Naive thymus-derived CD4-positive, alpha-beta T cell (primary cell): Measurements from ENCODE around the gene IQGAP2. TPM values are rescaled to one million over a fixed set of nuclear protein-coding genes. Genes with fewer than 3 reads are reported as not detected.

ENCODE experiments used
- ATAC-seq: fragments of 150-1000 bp; cut with Tn5 transposase; 2 replicates; pipeline ENCODE4 v1.10.0; 2021; ENCODE audit warnings: mild to moderate bottlenecking, moderate library complexity
- CTCF ChIA-PET: fragments of 350-600 bp; sonication (Branson Sonifier 250); formaldehyde crosslinking; loops from one replicate; lab custom pipeline; 2021; ENCODE audit warnings: antibody characterized with exemption; lab: Charles Lee
- POLR2A ChIA-PET: fragments of 350-600 bp; sonication (Branson Sonifier 250); formaldehyde crosslinking; loops from one replicate; lab custom pipeline; 2021; ENCODE audit warnings: antibody characterized with exemption, inconsistent platforms; lab: Charles Lee
- DNase-seq, 9 donors: peaks; one replicate each; pipeline versions ENCODE4 v3.0.0 to v3.0.0-alpha.2; 2020 to 2022; ENCODE audit warnings: mixed read lengths in 1 of 9
- H3K27ac ChIP-seq: one replicate; pipeline ENCODE4 v1.7.0; 2013; ENCODE audit warnings: mild to moderate bottlenecking, low read depth, low read length, moderate library complexity
- H3K27me3 ChIP-seq, 2 donors: one replicate each; pipeline ENCODE4 v1.7.0; 2013; ENCODE audit warnings: low read length in 2 of 2, mild to moderate bottlenecking in 2 of 2, moderate library complexity in 2 of 2; ENCODE audit not compliant: control insufficient read depth in 2 of 2, insufficient read depth in 2 of 2
- H3K36me3 ChIP-seq, 3 experiments: 1 replicate in 2 of 3; 2 replicates in 1 of 3; pipeline ENCODE4 v1.7.0; 2013; ENCODE audit warnings: low read length in 3 of 3, mild to moderate bottlenecking in 3 of 3, moderate library complexity in 1 of 3; ENCODE audit not compliant: insufficient read depth in 3 of 3, control insufficient read depth in 2 of 3
- H3K4me1 ChIP-seq, 2 donors: one replicate each; pipeline ENCODE4 v1.7.0; 2013; ENCODE audit warnings: low read length in 2 of 2, mild to moderate bottlenecking in 2 of 2, moderate library complexity in 1 of 2; ENCODE audit not compliant: control insufficient read depth in 2 of 2, insufficient read depth in 2 of 2
- H3K4me3 ChIP-seq: 2 replicates; pipeline ENCODE4 v1.7.0; 2013; ENCODE audit warnings: mild to moderate bottlenecking, low read length
- H3K9me3 ChIP-seq, 3 experiments: 1 replicate in 2 of 3; 2 replicates in 1 of 3; pipeline ENCODE4 v1.7.0; 2013; ENCODE audit warnings: low read length in 3 of 3; ENCODE audit not compliant: control insufficient read depth in 2 of 3
- H3K27ac Mint-ChIP-seq, 9 donors: one replicate each; pipeline ENCODE4 v1.8.0; 2020 to 2022; ENCODE audit warnings: mixed read lengths in 9 of 9, mild to moderate bottlenecking in 8 of 9, moderate library complexity in 5 of 9, inconsistent platforms in 2 of 9
- H3K27me3 Mint-ChIP-seq, 5 donors: one replicate each; pipeline ENCODE4 v1.8.0; 2021 to 2022; ENCODE audit warnings: mixed read lengths in 5 of 5, mild to moderate bottlenecking in 1 of 5
- H3K36me3 Mint-ChIP-seq, 5 donors: one replicate each; pipeline ENCODE4 v1.8.0; 2020 to 2022; ENCODE audit warnings: mixed read lengths in 5 of 5, mild to moderate bottlenecking in 3 of 5, inconsistent platforms in 1 of 5
- H3K4me1 Mint-ChIP-seq, 7 donors: one replicate each; pipeline ENCODE4 v1.8.0; 2020 to 2022; ENCODE audit warnings: mixed read lengths in 7 of 7, mild to moderate bottlenecking in 3 of 7, inconsistent platforms in 1 of 7
- H3K4me3 Mint-ChIP-seq, 10 donors: one replicate each; pipeline ENCODE4 v1.8.0; 2020 to 2022; ENCODE audit warnings: mild to moderate bottlenecking in 10 of 10, mixed read lengths in 10 of 10, moderate library complexity in 6 of 10, inconsistent platforms in 2 of 10
- H3K9me3 Mint-ChIP-seq, 11 donors: one replicate each; pipeline ENCODE4 v1.8.0; 2020 to 2022; ENCODE audit warnings: mixed read lengths in 11 of 11, mild to moderate bottlenecking in 4 of 11, inconsistent platforms in 1 of 11, moderate library complexity in 1 of 11
- intact Hi-C, 2 donors: fragments of 100-400 bp; cut with micrococcal nuclease; formaldehyde crosslinking; loops; one replicate each; pipeline ENCODE4 v1.15.1; 2023
- polyA plus RNA-seq, 2 donors: library from polyadenylated mRNA; unstranded; fragments of 300-500 nt; fragmentation: Illumina TruSeq; gene quantifications; one replicate each; pipeline ENCODE4 v1.2.3, GENCODE V29; 2021
- total RNA-seq, 6 experiments: library from RNA in 5 of 6; stranded (reverse) in 5 of 6; gene quantifications; 1 replicate in 5 of 6; 2 replicates in 1 of 6; pipeline ENCODE4 v1.2.3 and lab custom pipeline; 2021 to 2026

The IQGAP2 gene
- total and polyA plus RNA-seq, 7 experiments from 2014 or later = 19.0 to 114 (median 86.3) TPM

DNA sequence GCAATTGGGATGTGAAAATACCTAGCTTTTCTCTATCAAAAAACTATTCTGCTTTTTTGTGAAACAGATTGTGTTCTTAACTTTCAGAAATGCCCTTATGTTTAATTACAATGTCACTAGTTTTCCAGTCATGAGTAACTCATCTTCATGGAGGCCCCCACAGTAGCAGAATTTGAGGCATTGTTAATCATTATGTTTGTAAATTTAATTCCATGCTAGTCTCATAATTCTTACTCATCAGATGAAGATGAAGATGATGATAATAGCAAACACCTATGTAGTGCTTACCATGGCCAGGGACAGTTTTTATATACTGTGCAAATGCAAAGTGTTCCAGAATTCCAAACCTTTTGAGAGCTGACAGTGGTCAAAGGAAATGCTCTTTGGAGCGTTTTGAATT is 285.1 kb downstream of the IQGAP2 start:
- Mint-ChIP-seq H3K36me3 (peaks cover 21 to 79% (median 60%) of the 10 kb centered on the region in 5 donors), H3K4me1 (peaks cover 0 to 17% (median 0%) of the 10 kb centered on the region in 7 donors), H3K27ac (no peak overlapping the region), H3K9me3 (no peaks in the 10 kb centered on the region), H3K27me3 (no peaks in the 10 kb centered on the region), H3K4me3 (no peak overlapping the region)
- no peak overlapping the region for H3K4me3 ChIP-seq
- no peaks in the 10 kb centered on the region for H3K4me1 ChIP-seq
- ChIA-PET CTCF (no interaction called here), POLR2A (no interaction called here)
- ATAC-seq (no peak), DNase-seq (no peak)
- no peaks in the 10 kb centered on the region for H3K9me3 ChIP-seq
- no peak overlapping the region for H3K27ac ChIP-seq
- peaks cover 8 to 34% (median 13%) of the 10 kb centered on the region in 3 experiments for H3K36me3 ChIP-seq
- H3K27me3 ChIP-seq = no peaks in the 10 kb centered on the region
- intact Hi-C loops = no loop called here

GRCh38 chr5:76688836-76689235 is 285.8 kb downstream of the IQGAP2 start:
- H3K36me3 Mint-ChIP-seq = peaks cover 18 to 77% (median 55%) of the 10 kb centered on the region in 5 donors
- H3K27me3 ChIP-seq = no peaks in the 10 kb centered on the region
- peaks cover 0 to 17% (median 0%) of the 10 kb centered on the region in 7 donors for H3K4me1 Mint-ChIP-seq
- H3K9me3 Mint-ChIP-seq = no peaks in the 10 kb centered on the region
- no peaks in the 10 kb centered on the region for H3K4me1 ChIP-seq
- no peak overlapping the region for H3K4me3 Mint-ChIP-seq
- no peak for DNase-seq
- no peak overlapping the region for H3K27ac Mint-ChIP-seq
- peaks cover 8 to 34% (median 19%) of the 10 kb centered on the region in 3 experiments for H3K36me3 ChIP-seq
- no peaks in the 10 kb centered on the region for H3K9me3 ChIP-seq
- ChIA-PET POLR2A (no interaction called here), CTCF (no interaction called here)
- H3K27ac ChIP-seq = no peak overlapping the region
- H3K27me3 Mint-ChIP-seq = no peaks in the 10 kb centered on the region
- H3K4me3 ChIP-seq = no peak overlapping the region
- ATAC-seq = no peak
- intact Hi-C loops = no loop called here

DNA sequence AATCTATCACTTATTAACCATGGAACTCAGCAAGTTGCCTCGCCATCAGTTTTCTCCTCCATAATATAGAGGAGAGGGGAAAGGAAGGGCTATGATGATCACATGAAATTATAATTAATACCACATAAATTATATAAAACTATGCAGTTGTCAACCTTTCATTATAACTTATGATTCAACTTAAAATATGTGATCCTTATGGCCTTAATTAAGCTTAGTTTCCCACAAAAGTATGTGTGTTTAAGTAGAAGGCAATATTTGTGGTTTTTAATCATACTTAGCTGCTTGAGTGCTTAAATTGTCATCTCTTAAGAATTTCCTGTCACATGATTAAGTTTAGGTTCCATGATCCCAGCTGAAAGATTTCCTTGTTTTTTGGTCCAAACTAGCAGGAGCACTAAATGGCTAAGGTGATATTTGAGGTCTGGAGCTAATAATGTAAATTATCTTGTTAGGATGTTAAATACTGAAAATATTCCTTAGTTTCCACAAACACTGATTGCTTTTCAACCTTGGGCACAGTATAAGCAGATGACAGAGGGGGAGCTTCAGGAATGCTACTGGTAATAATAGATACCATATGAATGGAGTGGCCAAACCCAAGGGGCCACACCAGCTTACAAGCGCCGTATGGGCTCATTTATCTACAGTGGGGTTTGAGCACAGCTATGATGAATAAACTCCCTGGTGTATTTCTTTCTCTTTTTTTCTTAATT is 286.4 kb downstream of the IQGAP2 start:
- H3K4me3 Mint-ChIP-seq = no peak overlapping the region
- ChIA-PET CTCF (no interaction called here), POLR2A (no interaction called here)
- Histone ChIP-seq H3K27ac (no peak overlapping the region), H3K9me3 (no peaks in the 10 kb centered on the region), H3K4me1 (no peaks in the 10 kb centered on the region), H3K36me3 (peaks cover 9 to 34% (median 21%) of the 10 kb centered on the region in 3 experiments), H3K27me3 (no peaks in the 10 kb centered on the region), H3K4me3 (no peak overlapping the region)
- intact Hi-C loops = no loop called here
- ATAC-seq = no peak
- H3K27ac Mint-ChIP-seq = no peak overlapping the region
- DNase-seq = no peak
- no peaks in the 10 kb centered on the region for H3K9me3 Mint-ChIP-seq
- H3K4me1 Mint-ChIP-seq = peaks cover 0 to 17% (median 0%) of the 10 kb centered on the region in 7 donors
- peaks cover 18 to 72% (median 52%) of the 10 kb centered on the region in 5 donors for H3K36me3 Mint-ChIP-seq
- H3K27me3 Mint-ChIP-seq = no peaks in the 10 kb centered on the region

- intact Hi-C loops = no loop called here
- ChIA-PET POLR2A (no interaction called here), CTCF (no interaction called here)
- Mint-ChIP-seq H3K9me3 (no peaks in the 10 kb centered on the region), H3K4me3 (no peak overlapping the region), H3K4me1 (peaks cover 0 to 17% (median 0%) of the 10 kb centered on the region in 7 donors), H3K36me3 (peaks cover 20 to 73% (median 50%) of the 10 kb centered on the region in 5 donors), H3K27ac (peak overlapping the region in 1 of 9 donors; percentile 10), H3K27me3 (no peaks in the 10 kb centered on the region)
- Histone ChIP-seq H3K27ac (no peak overlapping the region), H3K9me3 (no peaks in the 10 kb centered on the region), H3K4me3 (no peak overlapping the region), H3K36me3 (peaks cover 16 to 34% (median 24%) of the 10 kb centered on the region in 3 experiments), H3K27me3 (no peaks in the 10 kb centered on the region), H3K4me1 (no peaks in the 10 kb centered on the region)
- no peak for DNase-seq
- no peak for ATAC-seq
Measured at GRCh38 chr5:76690037-76690679, 287.1 kb downstream of the IQGAP2 start.

GRCh38 chr5:76690704-76691466 is 287.8 kb downstream of the IQGAP2 start:
- Mint-ChIP-seq H3K27me3 (no peaks in the 10 kb centered on the region), H3K4me3 (no peak overlapping the region), H3K36me3 (peaks cover 21 to 73% (median 47%) of the 10 kb centered on the region in 5 donors), H3K4me1 (peaks cover 0 to 17% (median 0%) of the 10 kb centered on the region in 7 donors), H3K27ac (no peak overlapping the region), H3K9me3 (no peaks in the 10 kb centered on the region)
- intact Hi-C loops = no loop called here
- ChIA-PET CTCF (no interaction called here), POLR2A (no interaction called here)
- no peaks in the 10 kb centered on the region for H3K4me1 ChIP-seq
- no peak overlapping the region for H3K4me3 ChIP-seq
- no peaks in the 10 kb centered on the region for H3K9me3 ChIP-seq
- no peak for DNase-seq
- no peak for ATAC-seq
- H3K27ac ChIP-seq = no peak overlapping the region
- peaks cover 16 to 41% (median 28%) of the 10 kb centered on the region in 3 experiments for H3K36me3 ChIP-seq
- no peaks in the 10 kb centered on the region for H3K27me3 ChIP-seq

DNA sequence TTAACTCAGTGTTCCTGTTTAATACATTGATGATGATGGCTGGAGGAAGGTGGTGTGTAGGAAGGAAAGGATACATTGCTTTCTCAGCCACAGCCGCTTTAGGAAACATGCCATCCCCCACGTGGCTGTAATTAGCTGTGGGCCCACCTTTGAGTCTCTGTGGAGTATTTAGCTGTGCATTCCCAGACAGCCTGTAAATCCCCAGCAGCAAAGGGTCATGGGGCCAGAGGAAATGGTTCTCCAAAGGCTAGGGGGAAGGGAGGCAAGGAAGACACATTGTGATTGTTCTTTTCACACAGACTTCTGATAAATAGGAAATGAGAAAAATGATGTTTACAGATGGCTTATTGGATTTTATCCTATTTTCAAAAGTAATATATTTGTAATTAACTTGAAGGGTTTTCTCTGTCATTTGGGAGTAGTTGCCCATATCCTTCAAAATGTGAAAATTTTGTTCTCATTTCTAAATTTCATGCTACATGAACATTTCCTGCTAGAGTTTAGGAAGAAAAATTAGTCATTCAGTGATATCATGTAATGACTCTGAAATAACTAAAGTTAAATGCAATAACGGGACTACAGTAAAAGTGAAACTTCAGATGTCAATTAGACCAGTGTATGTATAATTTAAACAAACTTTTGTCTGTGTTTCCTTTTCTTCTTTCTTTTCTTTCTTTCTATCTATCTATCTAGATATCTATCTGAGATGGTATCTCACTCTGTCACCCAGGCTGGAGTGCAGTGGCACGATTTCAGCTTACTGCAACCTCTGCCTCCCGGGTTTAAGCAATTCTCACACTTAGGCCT is 288.6 kb downstream of the IQGAP2 start:
- no peaks in the 10 kb centered on the region for H3K4me1 ChIP-seq
- DNase-seq = no peak
- POLR2A ChIA-PET = interaction anchor here (0.6 kb wide), 1 partner anchor 1200 kb away, joined by 5 read pairs; no protein-coding TSS in a partner anchor
- H3K27me3 Mint-ChIP-seq = no peaks in the 10 kb centered on the region
- no peak for ATAC-seq
- CTCF ChIA-PET = no interaction called here
- no peaks in the 10 kb centered on the region for H3K9me3 ChIP-seq
- no peak overlapping the region for H3K4me3 ChIP-seq
- H3K36me3 Mint-ChIP-seq = peaks cover 21 to 72% (median 47%) of the 10 kb centered on the region in 5 donors
- peaks cover 0 to 1% (median 0%) of the 10 kb centered on the region in 11 donors for H3K9me3 Mint-ChIP-seq
- no peak overlapping the region for H3K27ac ChIP-seq
- peak overlapping the region in 1 of 9 donors; percentile 58 for H3K27ac Mint-ChIP-seq
- no peak overlapping the region for H3K4me3 Mint-ChIP-seq
- H3K36me3 ChIP-seq = peaks cover 16 to 47% (median 28%) of the 10 kb centered on the region in 3 experiments
- H3K27me3 ChIP-seq = no peaks in the 10 kb centered on the region
- intact Hi-C loops = no loop called here
- peaks cover 0 to 19% (median 0%) of the 10 kb centered on the region in 7 donors for H3K4me1 Mint-ChIP-seq
